GM18526 (cell line): ENCODE results near the gene SLC38A4.

Experiments
- POLR2A ChIP-seq: IDR thresholded peaks from 3 replicates; pipeline ENCODE4 v1.6.1; 2011; ENCODE audit not compliant: insufficient read length; ENCODE audit errors: extremely low read depth

The SLC38A4 gene

GRCh38 chr12:46830731-46831334 lies 5.0 kb upstream of the SLC38A4 start:
- no peak for TF ChIP-seq POLR2A

DNA sequence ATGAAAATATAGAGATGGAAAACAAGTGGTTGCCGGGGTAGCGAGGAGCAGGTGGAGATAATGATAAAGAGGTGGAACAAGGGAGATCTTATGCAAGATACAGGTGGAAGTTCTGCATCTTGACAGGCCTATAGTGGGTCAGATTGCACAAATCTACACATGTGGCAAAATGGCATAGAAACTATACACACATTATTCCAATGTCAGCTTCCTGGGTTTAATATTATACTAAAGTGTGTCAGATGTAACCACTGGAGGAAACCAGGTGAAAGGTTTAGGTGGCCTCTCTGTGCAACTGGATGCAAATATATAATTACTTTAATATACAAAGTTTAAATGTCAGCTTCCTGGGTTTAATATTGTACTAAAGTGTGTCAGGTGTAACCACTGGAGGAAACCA lies 1.1 kb downstream of the SLC38A4 start:
- TF ChIP-seq POLR2A, result no peak

- TF ChIP-seq POLR2A, result no peak
These were observed 7.2 kb downstream of the SLC38A4 start for GRCh38 chr12:46818642-46819041.

DNA sequence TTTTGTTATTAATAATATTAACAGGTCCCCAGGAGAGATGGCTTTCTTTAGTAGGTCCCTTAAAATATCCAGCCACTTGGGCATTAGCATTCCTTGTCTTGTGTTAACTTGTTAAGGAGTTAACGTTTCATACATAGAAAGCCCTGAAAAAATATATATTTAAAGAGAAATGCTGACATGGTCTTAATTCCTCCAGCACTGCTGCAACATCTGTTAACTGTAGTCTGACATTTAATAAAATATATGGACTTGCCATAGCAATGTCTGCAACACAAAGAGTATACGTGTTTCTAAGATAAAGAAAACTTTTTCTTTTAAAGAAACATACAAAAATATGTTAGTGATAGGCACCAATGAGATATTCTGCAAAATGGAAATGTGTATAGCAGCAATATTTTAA lies 10.0 kb downstream of the SLC38A4 start:
- TF ChIP-seq POLR2A, result no peak

- TF ChIP-seq POLR2A, result no peak
These were observed 11.7 kb downstream of the SLC38A4 start for GRCh38 chr12:46814143-46814542.

GRCh38 chr12:46811185-46811584 lies 14.6 kb downstream of the SLC38A4 start:
- TF ChIP-seq POLR2A, result no peak

- no peak for TF ChIP-seq POLR2A
These were observed 16.7 kb downstream of the SLC38A4 start for GRCh38 chr12:46808955-46809697.

GRCh38 chr12:46808317-46808716 lies 17.5 kb downstream of the SLC38A4 start:
- no peak for TF ChIP-seq POLR2A

DNA sequence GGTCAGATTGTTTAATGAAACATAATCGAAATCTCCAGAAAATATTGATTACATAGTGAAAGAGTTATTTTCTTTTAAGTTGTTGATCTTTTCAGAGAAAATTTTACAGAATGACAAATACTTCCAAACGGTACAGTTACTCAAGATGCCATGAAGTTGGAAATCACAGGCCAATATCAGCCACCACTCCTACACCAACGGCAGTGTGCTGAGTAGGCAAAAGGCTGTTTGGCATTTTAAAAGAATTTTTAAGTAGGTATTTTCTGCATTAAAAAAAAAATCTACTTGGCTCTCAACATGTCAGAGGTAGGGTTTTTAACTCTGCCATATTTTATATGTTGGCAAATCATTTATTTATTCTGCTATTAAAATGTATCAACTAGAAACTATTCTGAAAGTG lies 21.7 kb downstream of the SLC38A4 start:
- no peak for TF ChIP-seq POLR2A

DNA sequence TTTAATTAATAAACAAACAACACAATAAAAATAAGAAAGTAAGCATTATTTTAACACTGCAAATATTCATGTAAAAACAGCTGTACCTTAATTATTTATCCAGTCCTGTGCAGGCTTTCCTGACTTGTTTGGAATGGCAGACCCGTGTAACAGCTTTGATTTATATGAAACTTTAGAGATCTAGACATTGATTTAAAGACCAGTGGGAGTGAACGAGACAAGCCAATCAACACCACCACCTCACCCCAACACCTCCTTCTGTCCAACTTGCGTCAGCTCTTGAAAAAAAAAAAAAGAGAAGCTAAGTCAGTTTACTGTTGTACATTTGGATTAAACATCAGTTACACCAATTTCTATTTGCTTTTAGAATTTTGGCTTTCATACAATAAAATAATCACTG lies 22.3 kb downstream of the SLC38A4 start:
- TF ChIP-seq POLR2A, result no peak

GRCh38 chr12:46801293-46801692 lies 24.5 kb downstream of the SLC38A4 start:
- no peak for TF ChIP-seq POLR2A

- TF ChIP-seq POLR2A, result no peak
These were observed 25.6 kb downstream of the SLC38A4 start for GRCh38 chr12:46800160-46800559.

DNA sequence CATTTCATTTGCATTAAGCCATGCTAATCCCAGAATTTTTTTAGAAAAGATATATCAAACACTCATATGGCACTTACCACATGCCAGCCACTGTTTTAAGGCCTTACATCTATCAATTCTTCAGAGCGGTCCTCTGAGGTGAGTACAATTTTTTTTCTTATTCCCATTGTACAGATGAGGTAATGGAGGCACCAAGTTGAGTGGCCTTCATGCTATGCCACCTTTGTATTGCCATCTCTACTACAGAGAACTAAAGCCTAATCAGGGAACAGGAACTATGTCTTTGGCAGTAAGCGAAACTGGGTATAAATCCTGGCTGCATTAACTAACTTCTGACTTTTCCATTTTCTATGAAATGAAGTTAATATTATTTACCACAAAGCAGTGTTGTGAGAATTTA lies 27.1 kb downstream of the SLC38A4 start:
- TF ChIP-seq POLR2A, result no peak

- no peak for TF ChIP-seq POLR2A
These were observed 27.7 kb downstream of the SLC38A4 start for GRCh38 chr12:46798056-46798455.

DNA sequence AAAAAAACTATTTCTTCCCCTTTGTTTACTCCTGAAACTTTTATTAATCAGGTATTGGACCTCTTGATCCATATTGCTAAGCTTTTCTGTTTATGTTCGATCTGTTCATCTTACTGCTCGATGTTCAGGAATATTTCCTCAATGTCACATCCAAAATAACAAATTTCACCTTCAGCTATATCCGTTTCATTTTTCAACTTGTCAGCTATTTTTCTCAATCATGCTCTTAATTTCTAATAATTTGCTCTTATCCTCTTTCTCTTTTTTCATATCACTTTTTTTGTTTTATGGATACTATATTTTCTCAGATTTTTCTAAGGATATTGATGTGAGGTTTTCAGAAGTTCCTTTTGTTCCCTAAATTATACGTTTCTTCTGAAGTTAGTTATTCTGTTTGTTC lies 29.8 kb downstream of the SLC38A4 start:
- no peak for TF ChIP-seq POLR2A

- no peak for TF ChIP-seq POLR2A
These were observed 31.1 kb downstream of the SLC38A4 start for GRCh38 chr12:46794593-46795190.
